Lung (tissue), 12 donors: Measurements from ENCODE around the gene CYRIA. TPM values are rescaled to one million over a fixed set of nuclear protein-coding genes. Genes with fewer than 3 reads are reported as not detected.

ENCODE experiments used
- ATAC-seq: fragments of 200-7000 bp; cut with Tn5 transposase; one replicate; pipeline ENCODE4 v1.9.1; 2020; ENCODE audit warnings: moderate number of reproducible peaks; ENCODE audit not compliant: insufficient read depth, low FRiP score
- DNase-seq, 3 donors: peaks; one replicate each; pipeline ENCODE4 v3.0.0-alpha.2; 2013 to 2017
- H3K27ac ChIP-seq, 2 donors: one replicate each; pipeline ENCODE4 v1.5.1; 2013; ENCODE audit warnings: mild to moderate bottlenecking in 2 of 2, moderate library complexity in 2 of 2, control low read depth in 1 of 2, inconsistent platforms in 1 of 2, low read depth in 1 of 2, low read length in 1 of 2
- H3K27me3 ChIP-seq, 3 donors: one replicate each; pipeline ENCODE4 v1.5.1; 2013; ENCODE audit warnings: low read length in 2 of 3; ENCODE audit not compliant: control insufficient read depth in 3 of 3, insufficient read depth in 3 of 3
- H3K36me3 ChIP-seq, 4 donors: one replicate each; pipeline ENCODE4 v1.5.1; 2013; ENCODE audit warnings: low read length in 4 of 4, mild to moderate bottlenecking in 1 of 4, moderate library complexity in 1 of 4; ENCODE audit not compliant: control insufficient read depth in 4 of 4, insufficient read depth in 4 of 4
- H3K4me1 ChIP-seq, 5 donors: one replicate each; pipeline ENCODE4 v1.5.1; 2013; ENCODE audit warnings: low read length in 5 of 5, mild to moderate bottlenecking in 2 of 5, moderate library complexity in 1 of 5; ENCODE audit not compliant: control insufficient read depth in 5 of 5, insufficient read depth in 5 of 5
- H3K4me3 ChIP-seq: one replicate; pipeline ENCODE4 v1.5.1; 2013; ENCODE audit warnings: mild to moderate bottlenecking, control low read depth, moderate library complexity
- H3K9ac ChIP-seq, 2 donors: one replicate each; pipeline ENCODE4 v1.5.1; 2013; ENCODE audit warnings: low read length in 2 of 2, control low read depth in 1 of 2; ENCODE audit not compliant: insufficient read depth in 1 of 2
- H3K9me3 ChIP-seq, 4 donors: one replicate each; pipeline ENCODE4 v1.5.1; 2013; ENCODE audit warnings: low read length in 3 of 4, mild to moderate bottlenecking in 1 of 4, moderate library complexity in 1 of 4; ENCODE audit not compliant: control insufficient read depth in 4 of 4, insufficient read depth in 3 of 4
- CTCF ChIP-seq: IDR thresholded peaks from 2 replicates; pipeline ENCODE4 v1.5.1; 2012; ENCODE audit warnings: mild to moderate bottlenecking; ENCODE audit errors: control extremely low read depth, extremely low read depth
- WGBS, 2 donors: extraction: QIAGEN DNeasy Blood & Tissue Kit; methylation state at CpG; one replicate each; pipeline ENCODE4 v1.1.7; 2013; 5-methylcytosine and 5-hydroxymethylcytosine counted together
- polyA plus RNA-seq, 2 donors: library from polyadenylated mRNA; stranded (reverse); fragments of 200-250 nt; gene quantifications; one replicate each; pipeline ENCODE4 v1.2.1, GENCODE V29; 2013
- total RNA-seq, 2 donors: library from RNA; depleted of rRNA in 1 of 2; stranded (reverse); fragments of >200 nt in 1 of 2; gene quantifications; one replicate each; pipeline ENCODE4 v1.2.1, GENCODE V29; 2014 to 2021
- donor health status: control.
- donor health status: control.
- donor health status: Bipolar disorder and iron deficiency.
- donor health status: healthy.
- donor health status: DM: yes; HTN: yes; CAD: no.

CYRIA gene
- total and polyA plus RNA-seq, 4 donors, result 4.3 to 23.6 (median 16.6) TPM

GRCh38 chr2:16686641-16687040, 21.0 kb upstream of the CYRIA start:
- Histone ChIP-seq H3K27me3 (no peaks in the 10 kb centered on the region), H3K36me3 (no peaks in the 10 kb centered on the region), H3K9ac (no peak overlapping the region), H3K4me1 (no peaks in the 10 kb centered on the region), H3K9me3 (no peaks in the 10 kb centered on the region), H3K27ac (no peak overlapping the region), H3K4me3 (no peak overlapping the region)
- ATAC-seq (no peak), DNase-seq (no peak)
- 91 to 97% methylated on average over 2 of the region's 2 CpGs for WGBS, 2 donors
- TF ChIP-seq CTCF, result no peak

GRCh38 chr2:16685340-16685715, 19.7 kb upstream of the CYRIA start:
- no peak overlapping the region for H3K4me3 ChIP-seq
- DNase-seq, result no peak
- no peaks in the 10 kb centered on the region for H3K4me1 ChIP-seq
- no peak overlapping the region for H3K9ac ChIP-seq
- H3K27ac ChIP-seq, result no peak overlapping the region
- no peaks in the 10 kb centered on the region for H3K9me3 ChIP-seq
- ATAC-seq, result no peak
- no peaks in the 10 kb centered on the region for H3K36me3 ChIP-seq
- H3K27me3 ChIP-seq, result no peaks in the 10 kb centered on the region
- TF ChIP-seq CTCF, result no peak

GRCh38 chr2:16684676-16685339, 19.2 kb upstream of the CYRIA start:
- H3K27ac ChIP-seq, result no peak overlapping the region
- H3K4me1 ChIP-seq, result no peaks in the 10 kb centered on the region
- no peaks in the 10 kb centered on the region for H3K27me3 ChIP-seq
- WGBS, 2 donors, result 93 to 95% methylated on average over 7 of the region's 7 CpGs
- no peak overlapping the region for H3K4me3 ChIP-seq
- no peaks in the 10 kb centered on the region for H3K9me3 ChIP-seq
- no peak for ATAC-seq
- H3K36me3 ChIP-seq, result no peaks in the 10 kb centered on the region
- no peak overlapping the region for H3K9ac ChIP-seq
- no peak for TF ChIP-seq CTCF
- DNase-seq, result no peak

- H3K36me3 ChIP-seq, result no peaks in the 10 kb centered on the region
- ATAC-seq (no peak), DNase-seq (no peak)
- H3K4me3 ChIP-seq, result no peak overlapping the region
- H3K27ac ChIP-seq, result no peak overlapping the region
- WGBS, 2 donors, result 89 to 93% methylated on average over 3 of the region's 3 CpGs
- H3K4me1 ChIP-seq, result no peaks in the 10 kb centered on the region
- H3K27me3 ChIP-seq, result no peaks in the 10 kb centered on the region
- H3K9me3 ChIP-seq, result no peaks in the 10 kb centered on the region
- no peak for TF ChIP-seq CTCF
- no peak overlapping the region for H3K9ac ChIP-seq
Measured at GRCh38 chr2:16683576-16683975, 17.9 kb upstream of the CYRIA start.
